ENCODE data around the gene SYT1.

DNA sequence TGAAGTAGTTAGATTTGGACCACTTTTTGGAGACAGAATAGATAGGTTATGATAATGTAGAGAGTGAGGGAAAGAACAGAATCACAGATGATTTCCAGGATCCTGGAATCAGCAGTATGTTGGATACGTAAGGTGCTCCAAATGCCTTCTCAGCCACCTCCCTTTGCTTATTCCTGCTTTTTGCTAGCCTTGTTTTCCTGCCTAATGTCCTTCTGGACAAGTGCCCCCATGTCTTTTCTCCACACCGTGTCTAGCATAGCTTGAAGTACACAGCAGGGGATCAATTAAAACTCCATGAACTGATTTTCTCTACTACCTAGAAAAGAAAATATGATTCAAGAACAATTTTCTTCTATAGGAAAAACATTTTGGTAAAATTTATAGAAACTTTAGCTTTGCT is 144.0 kb downstream of the SYT1 start:
- TF ChIP-seq GATA3 (IDR thresholded peaks at IDR 0.05; ENCODE audit: low read depth, low read length) (no peak), GATA2 (IDR thresholded peaks at IDR 0.05; ENCODE audit: low read depth, low read length) (no peak)
